ENCODE data around the gene ANKS6. TPM values are rescaled to one million over a fixed set of nuclear protein-coding genes. Genes with fewer than 3 reads are reported as not detected.

ANKS6 gene
- total and polyA plus RNA-seq, 2 of the 8 experiments (the other 6 are each of a cell fraction or from before 2014, with no cell fraction given), result 34.1 to 56.3 TPM

- no peak overlapping the region for H2BK12ac ChIP-seq (ENCODE audit: low read depth, low read length)
- H3K4me1 ChIP-seq (replicated peaks in 1 of 4; ENCODE audit: control insufficient read depth in 3 of 4, insufficient read depth in 4 of 4, low read length in 3 of 4), result no peaks in the 10 kb centered on the region
- no peak overlapping the region for H2AFZ ChIP-seq (ENCODE audit: low read length)
- H4K8ac ChIP-seq (ENCODE audit: extremely low read depth, insufficient read depth, low read length), result no peak overlapping the region
- no peak overlapping the region for H2AK5ac ChIP-seq (ENCODE audit: low read depth, low read length)
- no peak overlapping the region for H3K9ac ChIP-seq (replicated peaks in 1 of 4; ENCODE audit: extremely low read depth in 1 of 4, low read depth in 3 of 4, low read length in 3 of 4)
- POLR2A ChIA-PET (ENCODE audit: partially characterized antibody), result no interaction called here
- no peak overlapping the region for H2BK15ac ChIP-seq (ENCODE audit: low read length)
- FAIRE-seq (no peak), DNase-seq (ENCODE audit: low read depth in 1 of 2, low spot score in 2 of 2) (no peak)
- H3K9me3 ChIP-seq (ENCODE audit: insufficient read depth in 2 of 2, low read depth in 1 of 2, low read length in 1 of 2), result no peaks in the 10 kb centered on the region
- H4K20me1 ChIP-seq (replicated peaks in 1 of 2; ENCODE audit: control insufficient read depth in 1 of 2, insufficient read depth in 2 of 2, low read length in 2 of 2), result peaks cover 0 to 5% of the 10 kb centered on the region in 2 experiments
- no peak overlapping the region for H2BK20ac ChIP-seq (ENCODE audit: low read length)
- H3K4me2 ChIP-seq (ENCODE audit: insufficient read depth in 1 of 2, low read depth in 2 of 2, low read length in 2 of 2), result no peak overlapping the region
- no peak overlapping the region for H3K4me3 ChIP-seq (ENCODE audit: extremely low read depth in 1 of 4, insufficient read depth in 2 of 4, low read depth in 3 of 4, low read length in 4 of 4)
- no peak overlapping the region for H3K27ac ChIP-seq (ENCODE audit: low read depth, low read length)
- no peaks in the 10 kb centered on the region for H3K23me2 ChIP-seq (ENCODE audit: low read depth, low read length)
- H3K79me2 ChIP-seq (ENCODE audit: control insufficient read depth in 1 of 2, insufficient read depth in 2 of 2, low read length in 2 of 2), result no peaks in the 10 kb centered on the region
- H4K91ac ChIP-seq (replicated peaks; ENCODE audit: insufficient read length, low read length), result no peak overlapping the region
- H3K56ac ChIP-seq (replicated peaks; ENCODE audit: insufficient read length, low read depth, low read length), result no peak overlapping the region
- H4K5ac ChIP-seq (ENCODE audit: insufficient read length, low read depth, low read length), result no peak overlapping the region
- H3K27me3 ChIP-seq (replicated peaks in 1 of 4; ENCODE audit: control insufficient read depth in 3 of 4, extremely low read depth in 1 of 4, insufficient read depth in 3 of 4, low read length in 3 of 4), result peaks cover 10 to 23% (median 19%) of the 10 kb centered on the region in 4 experiments
- H2BK120ac ChIP-seq (replicated peaks; ENCODE audit: low read depth, low read length), result no peak overlapping the region
- no peaks in the 10 kb centered on the region for H3K36me3 ChIP-seq (ENCODE audit: control insufficient read depth in 2 of 4, insufficient read depth in 4 of 4, low read length in 3 of 4)
- H2BK5ac ChIP-seq (ENCODE audit: low read depth, low read length), result no peak overlapping the region
- H3K14ac ChIP-seq (ENCODE audit: insufficient read length), result no peak overlapping the region
- CTCF ChIA-PET (ENCODE audit: partially characterized antibody), result interaction anchor here (1.5 to 2.2 kb wide), 2 partner anchors 10 to 15 kb away, joined by 6 to 7 read pairs; no protein-coding TSS in a partner anchor
- H3K18ac ChIP-seq (ENCODE audit: extremely low read depth, low read length), result no peak overlapping the region
- H3K79me1 ChIP-seq (ENCODE audit: low read depth, low read length), result no peaks in the 10 kb centered on the region
- H3K23ac ChIP-seq (ENCODE audit: insufficient read length), result no peak overlapping the region
- WGBS, 2 experiments (ENCODE audit: extremely low coverage in 1 of 2, insufficient coverage in 1 of 2, insufficient read length in 1 of 2, insufficient replicate concordance in 2 of 2, low coverage in 1 of 2, low lambda C conversion rate in 2 of 2, missing lambda C conversion rate in 1 of 2), result 82% methylated on average over 1 of the region's 1 CpG; no CpG with 5 or more reads in 1 of the 2 experiments
- H3K4ac ChIP-seq (replicated peaks; ENCODE audit: insufficient read length, low read depth, low read length), result no peak overlapping the region
- no peak for TF ChIP-seq TAF7 (optimal IDR thresholded peaks at IDR 0.05; ENCODE audit: borderline replicate concordance, low read depth, low read length)
- no peak for TF ChIP-seq NRF1 (IDR thresholded peaks at IDR 0.05; ENCODE audit: low read depth, low read length)
- TF ChIP-seq JUND (IDR thresholded peaks at IDR 0.05; ENCODE audit: low read length), result no peak
- no peak for TF ChIP-seq CHD1 (IDR thresholded peaks at IDR 0.05; ENCODE audit: low read depth, low read length)
- TF ChIP-seq EGR1 (IDR thresholded peaks at IDR 0.05; ENCODE audit: borderline replicate concordance, low read depth, low read length), result no peak
- TF ChIP-seq CREB1 (IDR thresholded peaks at IDR 0.05), result no peak
- no peak for TF ChIP-seq JUN (IDR thresholded peaks at IDR 0.05; ENCODE audit: low read depth, low read length)
- TF ChIP-seq YY1 (IDR thresholded peaks at IDR 0.05; ENCODE audit: low read depth, low read length), result no peak
- TF ChIP-seq ZNF274 (IDR thresholded peaks at IDR 0.05; ENCODE audit: borderline replicate concordance, extremely low read depth, low read length), result no peak
- TF ChIP-seq POLR2A (IDR thresholded peaks at IDR 0.05; ENCODE audit: control extremely low read depth in 1 of 2, low read depth in 2 of 2, low read length in 2 of 2), result no peak
- TF ChIP-seq TCF12 (IDR thresholded peaks at IDR 0.05; ENCODE audit: low read depth, low read length), result no peak
- TF ChIP-seq KDM5A (IDR thresholded peaks at IDR 0.05; ENCODE audit: low read length), result no peak
- TF ChIP-seq BACH1 (IDR thresholded peaks at IDR 0.05; ENCODE audit: low read length), result no peak
- TF ChIP-seq HDAC6 (IDR thresholded peaks at IDR 0.05; ENCODE audit: low read depth, low read length), result no peak
- TF ChIP-seq CEBPB (IDR thresholded peaks at IDR 0.05; ENCODE audit: low read depth, low read length), result no peak
- TF ChIP-seq SUZ12 (IDR thresholded peaks at IDR 0.05; ENCODE audit: low read length), result no peak
Observed at GRCh38 chr9:98714833-98715232, 81.5 kb downstream of the ANKS6 start.

All from H1 (cell line).